Measurements from ENCODE around the gene PTCD1.
A peak's percentile ranks its signal among the peaks of the same experiment; 100 is the strongest.
"Not testable (repeated sequence)": the region's sequence is repeated elsewhere in the genome, so short reads cannot be mapped to it uniquely, and the experiment has no call there.

PTCD1 gene

GRCh38 chr7:99385564-99385963 is 53.0 kb downstream of the PTCD1 start:
- DNase-seq, result no peak

GRCh38 chr7:99384523-99384922 is 54.1 kb downstream of the PTCD1 start:
- no peak for DNase-seq

- no peak for DNase-seq
Observed at GRCh38 chr7:99383791-99384370, 54.7 kb downstream of the PTCD1 start.

GRCh38 chr7:99383203-99383602 is 55.4 kb downstream of the PTCD1 start:
- no peak for DNase-seq

GRCh38 chr7:99381664-99382075 is 56.9 kb downstream of the PTCD1 start:
- no peak for DNase-seq

- no peak for DNase-seq
Observed at GRCh38 chr7:99380823-99381663, 57.6 kb downstream of the PTCD1 start.

GRCh38 chr7:99380032-99380822 is 58.4 kb downstream of the PTCD1 start:
- DNase-seq, result no peak

GRCh38 chr7:99379693-99380031 is 58.9 kb downstream of the PTCD1 start:
- not testable (repeated sequence) for DNase-seq

GRCh38 chr7:99379043-99379577 is 59.5 kb downstream of the PTCD1 start:
- DNase-seq, result no peak

- peak; percentile 14 for DNase-seq
Observed at GRCh38 chr7:99375070-99375807, 63.4 kb downstream of the PTCD1 start.

- DNase-seq, result no peak
Observed at GRCh38 chr7:99374111-99375064, 64.2 kb downstream of the PTCD1 start, which contains the start of gene ARPC1B. ARPC1B (plus strand) TSS chr7:99374730; CDS start chr7:99385715, 10,985 bp downstream.

GRCh38 chr7:99373091-99374066 is 65.2 kb downstream of the PTCD1 start:
- DNase-seq, result no peak

GRCh38 chr7:99372275-99373090 is 66.1 kb downstream of the PTCD1 start:
- DNase-seq, result no peak

- no peak for DNase-seq
Observed at GRCh38 chr7:99371376-99371920, 67.2 kb downstream of the PTCD1 start.

- no peak for DNase-seq
Observed at GRCh38 chr7:99369767-99370391, 68.7 kb downstream of the PTCD1 start.

- DNase-seq, result no peak
Observed at GRCh38 chr7:99368750-99369389, 69.7 kb downstream of the PTCD1 start.

Data from NCI-H2171 treated with DMSO at 0.1 percent for 48 hours (cell line).